GM04504 (cell line): ENCODE data around the gene FZD8.
"Not testable (repeated sequence)": the region's sequence is repeated elsewhere in the genome, so short reads cannot be mapped to it uniquely, and the experiment has no call there.

Source experiments
- DNase-seq: peaks from one replicate; pipeline ENCODE4 v3.0.0-alpha.2; 2012; ENCODE audit warnings: low read depth

Gene FZD8

GRCh38 chr10:35642035-35642792 is at the start of gene FZD8:
TSS of gene FZD8 (minus strand) at chr10:35642296. CDS start at chr10:35641429, 867 bp downstream.
- peak; percentile 61 for DNase-seq

DNA sequence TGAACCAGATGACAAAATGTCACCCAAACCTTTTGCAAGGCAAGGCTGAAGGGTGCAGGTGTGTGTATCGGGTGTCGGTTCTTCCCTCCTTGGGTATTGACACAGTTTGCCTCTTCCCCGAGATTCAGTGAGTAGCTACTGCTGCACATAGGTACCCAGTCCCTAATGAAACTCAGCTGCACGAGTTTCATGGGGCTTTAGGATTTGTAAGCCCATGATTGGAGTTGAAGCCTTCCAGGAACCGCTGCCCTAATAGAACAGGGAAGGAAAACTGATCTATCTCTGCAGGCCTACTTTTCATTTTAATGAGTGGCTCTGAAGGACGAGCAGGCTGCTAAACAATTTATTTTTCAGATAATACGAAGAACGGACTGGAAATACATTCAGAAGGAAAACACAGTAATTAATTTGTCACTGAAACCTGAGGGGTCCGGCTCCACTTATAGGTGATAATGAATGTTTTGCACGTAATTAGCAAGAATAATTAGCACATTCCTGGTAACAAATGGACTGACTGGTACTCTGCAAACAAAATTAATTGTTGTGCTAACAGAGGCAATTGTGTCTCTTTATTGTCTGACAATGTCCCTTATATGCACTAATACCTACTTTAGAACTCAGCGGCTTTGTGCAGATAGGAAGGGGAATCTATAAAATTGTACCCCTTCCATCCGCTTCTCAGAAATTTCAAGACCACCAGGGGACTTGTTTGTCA is 49.6 kb upstream of the FZD8 start:
- DNase-seq = no peak

DNA sequence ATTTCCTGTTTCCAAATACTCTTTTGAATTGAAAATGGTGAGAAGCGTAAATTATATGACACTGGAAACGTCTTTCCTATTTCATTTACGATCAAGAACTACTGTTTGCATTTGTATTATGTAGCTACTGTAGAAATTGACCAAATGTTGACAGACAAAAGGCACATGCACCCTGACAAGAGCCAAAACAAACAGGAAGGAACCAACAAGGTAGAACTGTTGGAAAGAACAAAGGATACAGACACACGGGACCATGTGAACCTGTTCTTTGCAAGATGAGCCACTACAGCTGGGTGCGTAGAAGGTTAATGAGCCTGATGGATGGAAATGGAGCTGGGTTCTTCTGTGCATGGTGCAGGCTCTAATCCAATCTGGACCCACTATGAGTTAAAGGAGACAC is 48.4 kb upstream of the FZD8 start:
- no peak for DNase-seq

- not testable (repeated sequence) for DNase-seq
Measured at GRCh38 chr10:35685858-35686257, 43.8 kb upstream of the FZD8 start.

GRCh38 chr10:35685402-35685801 is 43.3 kb upstream of the FZD8 start:
- DNase-seq = no peak

- DNase-seq = no peak
Measured at GRCh38 chr10:35684586-35684985, 42.5 kb upstream of the FZD8 start.

DNA sequence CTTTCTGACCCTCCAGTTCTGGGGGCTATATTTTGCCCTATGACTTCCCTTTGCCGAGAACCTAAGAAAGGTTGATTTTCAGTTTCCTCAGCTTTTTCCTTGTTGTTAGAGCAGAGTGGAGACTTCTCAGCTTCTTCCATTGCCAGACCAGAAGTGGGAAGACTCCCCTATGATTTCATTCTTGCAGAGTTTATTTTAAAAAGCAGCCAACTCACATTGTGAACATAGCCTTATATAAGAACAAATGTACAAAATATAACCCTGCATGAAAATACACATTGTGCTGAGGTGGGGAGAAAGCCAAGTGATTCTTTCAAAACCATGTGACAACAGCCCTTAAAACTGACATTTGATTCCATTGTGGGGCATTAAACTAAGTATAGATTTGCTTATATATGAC is 33.8 kb upstream of the FZD8 start:
- no peak for DNase-seq

DNA sequence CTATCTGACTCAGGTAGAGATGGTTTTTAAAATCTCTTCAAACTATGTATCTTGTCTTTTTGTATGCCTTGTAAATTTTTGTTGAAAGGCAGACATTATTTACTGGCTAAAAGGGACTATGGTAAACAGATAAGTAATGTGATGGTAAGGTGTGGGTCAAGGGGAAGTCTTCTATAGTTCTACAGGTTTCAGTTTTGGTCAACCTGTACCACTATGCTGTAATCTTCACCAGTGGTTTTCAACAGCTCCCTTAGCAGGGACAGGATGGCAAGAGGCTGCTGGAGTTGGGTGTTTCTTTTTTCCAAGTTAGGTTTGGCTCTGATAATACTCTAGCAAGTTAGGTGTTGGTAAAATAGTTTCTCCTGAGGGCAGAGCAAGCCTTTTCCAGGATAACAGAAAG is 32.7 kb upstream of the FZD8 start:
- DNase-seq = no peak

DNA sequence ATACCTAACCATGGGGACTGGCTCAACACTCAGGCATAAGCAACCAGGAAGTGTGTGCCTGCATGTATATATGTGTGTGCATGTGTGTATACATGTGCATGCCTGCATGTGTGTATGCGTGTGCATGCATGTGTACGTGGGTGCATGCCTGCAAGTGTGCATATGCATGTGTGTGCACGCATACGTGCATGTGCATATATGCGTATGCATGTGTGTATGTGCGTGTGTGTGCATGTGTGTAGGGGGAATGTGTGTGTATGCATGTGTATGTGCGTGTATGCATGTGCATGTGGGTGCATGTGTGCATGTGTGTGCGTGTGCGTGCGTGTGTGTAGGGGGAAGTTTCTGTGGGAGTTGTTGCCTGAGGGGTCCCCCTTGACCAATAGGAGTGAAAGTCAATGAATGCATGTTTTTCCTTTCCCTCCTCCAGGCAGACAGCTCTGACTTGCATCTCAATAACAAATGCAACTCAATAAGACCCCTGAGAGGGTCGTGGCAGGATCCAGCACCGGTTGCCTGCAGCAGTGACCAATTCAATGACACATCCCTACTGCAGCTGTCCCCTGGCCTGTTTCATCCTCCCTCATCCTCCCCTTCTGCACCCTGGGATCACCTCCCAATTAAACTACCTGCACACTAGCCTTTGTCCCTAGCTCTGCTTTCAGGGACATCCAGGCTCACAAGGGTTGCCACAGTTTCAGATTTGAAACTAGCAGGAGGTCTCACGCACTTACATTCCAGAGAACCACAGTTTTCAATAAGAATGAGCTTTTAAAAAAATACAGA is 27.0 kb upstream of the FZD8 start:
- DNase-seq = no peak

DNA sequence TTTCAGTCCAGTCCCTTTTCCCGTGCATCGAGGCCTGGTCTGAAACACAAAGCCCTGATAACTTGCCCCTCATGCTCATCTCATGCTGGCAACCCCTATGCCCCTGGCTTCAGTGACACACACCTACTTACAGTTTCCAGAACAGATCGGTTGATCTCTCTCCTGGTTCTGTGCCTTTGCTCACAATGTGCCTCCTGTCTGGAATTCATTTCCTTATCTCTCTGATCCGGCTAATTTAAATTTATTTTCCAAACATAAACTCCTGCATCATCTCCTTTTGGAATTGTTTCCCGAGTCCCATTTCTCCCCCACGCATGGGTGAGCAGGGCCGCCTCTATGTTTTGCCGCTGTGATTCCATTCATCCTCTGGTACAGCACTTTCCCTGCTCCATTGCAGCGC is 25.9 kb upstream of the FZD8 start:
- no peak for DNase-seq

GRCh38 chr10:35667270-35667889 is 25.3 kb upstream of the FZD8 start:
- DNase-seq = no peak

- DNase-seq = no peak
Measured at GRCh38 chr10:35661236-35661635, 19.1 kb upstream of the FZD8 start.

GRCh38 chr10:35659456-35659855 is 17.4 kb upstream of the FZD8 start:
- DNase-seq = no peak

GRCh38 chr10:35657621-35658020 is 15.5 kb upstream of the FZD8 start:
- no peak for DNase-seq

- no peak for DNase-seq
Measured at GRCh38 chr10:35652824-35653223, 10.7 kb upstream of the FZD8 start.

DNA sequence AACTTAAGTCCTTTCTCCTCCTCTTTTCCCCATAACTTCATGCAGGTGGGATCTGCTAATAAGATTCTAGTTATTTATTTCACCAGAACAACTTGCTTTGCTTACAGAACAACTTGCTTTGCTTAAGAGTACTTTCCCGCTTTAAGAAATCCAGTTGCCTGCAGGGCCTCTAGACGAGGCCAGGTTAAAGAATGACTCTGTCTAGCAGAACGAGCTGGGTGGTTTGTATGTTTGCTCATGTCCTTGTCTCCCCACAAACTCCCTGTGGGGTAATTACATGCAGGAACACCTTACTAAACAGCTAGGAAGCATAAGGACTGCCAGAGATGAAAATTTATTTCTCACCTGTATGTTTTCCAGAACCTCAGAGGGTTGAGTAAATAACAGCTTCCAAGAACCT is 8.8 kb upstream of the FZD8 start:
- DNase-seq = no peak

DNA sequence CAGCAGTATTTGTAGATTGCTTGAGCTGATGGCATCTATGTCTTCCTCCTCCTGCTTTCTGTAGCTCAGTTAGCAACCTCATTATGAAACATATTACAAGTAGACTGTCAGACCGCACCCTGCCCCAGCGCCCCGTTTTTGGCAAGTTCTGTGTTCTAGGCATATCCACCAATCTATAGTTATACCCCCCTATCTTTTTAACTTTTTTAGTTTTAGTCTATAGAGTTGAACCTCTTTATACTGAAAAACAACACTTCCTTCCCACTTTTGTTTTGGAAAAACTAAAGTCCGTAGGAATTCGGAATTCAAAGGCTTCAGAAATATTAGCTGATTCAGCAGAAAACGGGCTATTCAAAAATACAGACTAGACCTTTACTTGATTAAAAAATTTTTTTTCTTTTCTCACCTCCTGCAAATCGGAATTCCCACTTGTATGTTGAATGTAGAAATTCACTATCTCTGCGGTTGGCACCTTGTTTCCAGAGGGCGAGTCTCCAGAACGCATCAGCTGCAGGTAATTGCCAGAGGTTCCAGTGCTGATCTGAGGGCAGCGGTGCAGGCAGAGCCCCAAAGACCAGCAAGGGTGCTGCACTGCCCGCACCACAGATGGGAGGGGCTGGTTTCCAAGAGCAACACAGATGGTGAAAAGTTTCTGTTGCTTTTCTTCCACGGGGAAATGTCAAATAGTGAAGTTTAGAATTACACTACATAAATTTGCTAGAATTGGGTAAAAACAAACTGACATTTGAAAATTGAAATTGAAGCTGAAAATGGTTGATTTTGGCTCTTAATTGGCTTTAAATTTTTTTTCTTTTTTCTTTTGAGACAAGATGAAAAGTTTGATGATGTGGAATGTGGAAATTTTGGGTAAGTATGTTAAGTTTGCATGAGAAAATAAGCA is 2.2 kb upstream of the FZD8 start:
- no peak for DNase-seq

DNA sequence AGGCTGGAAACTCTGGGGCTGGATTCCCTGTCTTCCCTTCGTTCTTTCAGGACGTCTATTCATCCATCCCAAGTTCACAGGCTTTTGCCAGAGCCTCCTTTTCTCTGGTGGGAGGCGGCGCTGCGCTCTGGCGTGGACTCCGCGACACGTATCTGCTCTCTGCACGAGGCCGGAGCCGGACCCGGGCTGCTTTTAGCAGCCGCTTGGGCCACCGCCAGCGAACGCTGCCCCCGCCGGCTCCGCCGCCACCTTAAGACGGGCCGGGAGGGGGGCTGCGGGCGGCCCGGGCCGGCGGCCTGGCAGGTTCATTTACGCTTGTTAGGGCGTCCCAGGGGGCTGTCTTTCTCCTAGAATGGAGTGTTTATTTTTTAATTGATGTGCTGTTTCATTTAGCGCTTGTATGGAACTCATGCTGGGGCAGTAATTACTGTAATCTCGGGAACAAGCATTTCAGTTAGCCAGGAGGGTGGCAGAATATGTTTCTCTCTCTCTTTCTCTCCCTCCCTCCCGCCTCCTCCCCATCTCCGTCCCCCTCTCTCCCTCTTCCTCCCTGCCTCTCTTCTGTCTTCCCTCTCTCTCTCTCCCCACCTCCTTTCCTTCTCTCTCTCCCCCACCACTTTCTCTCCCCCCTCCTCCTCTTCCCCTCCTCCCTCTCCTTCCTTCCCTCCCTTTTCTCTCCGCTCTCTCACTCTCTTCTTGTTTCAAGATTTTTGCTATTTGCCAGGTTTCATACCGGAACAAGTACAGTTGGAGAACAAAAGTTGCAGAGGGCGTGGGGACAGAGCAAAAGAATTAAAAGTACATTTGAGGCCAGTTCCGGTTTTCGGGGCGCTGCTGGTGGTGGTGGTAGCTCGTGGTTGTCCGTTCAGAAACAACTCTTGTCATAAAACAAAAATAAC is 1.3 kb upstream of the FZD8 start:
- no peak for DNase-seq

DNA sequence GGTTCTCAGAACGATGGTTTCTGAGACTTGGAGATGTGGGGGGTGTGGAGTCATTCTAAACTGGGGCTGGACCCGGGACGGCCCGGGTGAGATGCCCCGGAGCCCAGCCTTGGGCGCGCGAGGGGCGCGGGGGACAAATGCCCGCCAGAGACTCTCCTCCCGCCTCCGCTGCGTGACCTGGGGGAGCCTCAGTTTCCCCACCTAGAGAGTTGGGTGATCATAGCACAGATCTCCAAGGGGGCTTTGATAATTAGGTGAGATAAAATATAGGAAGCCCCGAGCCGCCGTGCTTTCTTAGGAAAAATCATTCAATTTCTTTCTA is 658 bp upstream of the FZD8 start:
- no peak for DNase-seq

DNA sequence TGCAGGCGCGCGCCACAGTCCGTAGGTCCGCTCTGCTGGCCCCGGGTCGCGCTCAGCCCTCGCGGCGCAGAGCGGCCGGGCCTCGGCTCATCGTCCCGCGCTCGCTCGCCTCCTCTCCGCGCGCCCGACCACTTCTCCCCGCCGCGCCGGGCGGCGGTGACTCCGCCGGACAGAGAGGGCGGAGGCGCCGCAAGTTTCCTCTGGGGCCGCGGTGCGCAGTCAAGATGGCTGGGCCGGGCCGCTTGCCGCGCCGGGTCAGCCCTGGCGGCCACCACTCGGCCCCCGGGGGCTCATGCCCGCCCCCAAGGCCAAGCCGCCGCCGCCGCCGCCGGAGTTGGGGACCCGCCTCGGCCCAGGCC is 441 bp downstream of the FZD8 start:
- DNase-seq = no peak
